ENCODE measurements around the gene TF. TPM values are rescaled to one million over a fixed set of nuclear protein-coding genes. Genes with fewer than 3 reads are reported as not detected.

The TF gene
- total and polyA plus RNA-seq, 10 of the 15 experiments (the other 5 are each of a cell fraction or from before 2014, with no cell fraction given), result under 0.01 to 8.9 (median 0.05) TPM; not detected in 1

GRCh38 chr3:133759740-133760305 is 13.6 kb downstream of the TF start:
- no peaks in the 10 kb centered on the region for H3K9me3 ChIP-seq (replicated peaks; ENCODE audit: control insufficient read depth, insufficient read depth, low read length)
- SMC1A ChIA-PET (ENCODE audit: uncharacterized antibody, unreplicated experiment), result interaction anchor here (0.6 kb wide), 1 partner anchor 49 kb away, joined by 3 read pairs; no protein-coding TSS in a partner anchor
- POLR2A ChIA-PET, result no interaction called here

More at GRCh38 chr3:133759740-133760305, 13.6 kb downstream of the TF start:
- H3K27me3 ChIP-seq (replicated peaks in 1 of 2; ENCODE audit: control insufficient read depth in 2 of 2, insufficient read depth in 2 of 2, low read length in 1 of 2), result peaks cover 2 to 6% of the 10 kb centered on the region in 2 experiments; a peak in 3 of 4 replicates
- TF ChIP-seq CHD2 (IDR thresholded peaks at IDR 0.05; ENCODE audit: borderline replicate concordance, low read depth, low read length), result no peak
- no peak for TF ChIP-seq YBX1 (IDR thresholded peaks at IDR 0.05)
- TF ChIP-seq, protein P1, sequence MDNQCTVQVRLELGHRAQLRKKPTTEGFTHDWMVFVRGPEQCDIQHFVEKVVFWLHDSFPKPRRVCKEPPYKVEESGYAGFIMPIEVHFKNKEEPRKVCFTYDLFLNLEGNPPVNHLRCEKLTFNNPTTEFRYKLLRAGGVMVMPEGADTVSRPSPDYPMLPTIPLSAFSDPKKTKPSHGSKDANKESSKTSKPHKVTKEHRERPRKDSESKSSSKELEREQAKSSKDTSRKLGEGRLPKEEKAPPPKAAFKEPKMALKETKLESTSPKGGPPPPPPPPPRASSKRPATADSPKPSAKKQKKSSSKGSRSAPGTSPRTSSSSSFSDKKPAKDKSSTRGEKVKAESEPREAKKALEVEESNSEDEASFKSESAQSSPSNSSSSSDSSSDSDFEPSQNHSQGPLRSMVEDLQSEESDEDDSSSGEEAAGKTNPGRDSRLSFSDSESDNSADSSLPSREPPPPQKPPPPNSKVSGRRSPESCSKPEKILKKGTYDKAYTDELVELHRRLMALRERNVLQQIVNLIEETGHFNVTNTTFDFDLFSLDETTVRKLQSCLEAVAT (IDR thresholded peaks at IDR 0.05), result no peak
- TF ChIP-seq POLR2A (IDR thresholded peaks at IDR 0.05; ENCODE audit: low read depth, low read length), result no peak
- TF ChIP-seq FOXK2 (IDR thresholded peaks at IDR 0.05), result no peak
- no peak for TF ChIP-seq CREM (IDR thresholded peaks at IDR 0.05; ENCODE audit: low read depth)
- TF ChIP-seq PRDM15 (CRISPR knock-in tag; IDR thresholded peaks at IDR 0.05), result no peak
- TF ChIP-seq, protein P2, sequence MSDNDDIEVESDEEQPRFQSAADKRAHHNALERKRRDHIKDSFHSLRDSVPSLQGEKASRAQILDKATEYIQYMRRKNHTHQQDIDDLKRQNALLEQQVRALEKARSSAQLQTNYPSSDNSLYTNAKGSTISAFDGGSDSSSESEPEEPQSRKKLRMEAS (IDR thresholded peaks at IDR 0.05; ENCODE audit: low read depth, low read length), result no peak
- TF ChIP-seq POU2F2 (IDR thresholded peaks at IDR 0.05; ENCODE audit: borderline replicate concordance, low read depth, low read length), result no peak
- no peak for TF ChIP-seq RAD51 (IDR thresholded peaks at IDR 0.05)
- no peak for TF ChIP-seq MEF2B (IDR thresholded peaks at IDR 0.05; ENCODE audit: partially characterized antibody, poor library complexity, severe bottlenecking)
- TF ChIP-seq NR2F1 (conservative IDR thresholded peaks at IDR 0.05), result no peak
- TF ChIP-seq MEF2A (IDR thresholded peaks at IDR 0.05; ENCODE audit: insufficient read depth, low read depth, low read length), result no peak
- TF ChIP-seq BMI1 (IDR thresholded peaks at IDR 0.05; ENCODE audit: borderline replicate concordance), result no peak
- no peak for TF ChIP-seq STAT1 (conservative IDR thresholded peaks at IDR 0.05)
- no peak for TF ChIP-seq IKZF2 (IDR thresholded peaks at IDR 0.05)
- no peak for TF ChIP-seq ZNF274 (IDR thresholded peaks at IDR 0.05; ENCODE audit: insufficient read depth, insufficient read length)
- TF ChIP-seq CEBPB (IDR thresholded peaks at IDR 0.05; ENCODE audit: borderline replicate concordance in 1 of 2, low read depth in 2 of 2, low read length in 2 of 2), result no peak
- in situ Hi-C loops (cut with MboI), result no loop called here
- H3K4me3 ChIP-seq, result no peak overlapping the region
- FAIRE-seq (no peak), DNase-seq (ENCODE audit: low read depth, low spot score) (no peak), ATAC-seq (no peak)
- H3K9ac ChIP-seq (ENCODE audit: control insufficient read depth, insufficient read depth, low read length), result no peak overlapping the region
- no peaks in the 10 kb centered on the region for H3K4me1 ChIP-seq (ENCODE audit: control insufficient read depth, insufficient read depth, low read length)
- H3K79me2 ChIP-seq (ENCODE audit: control insufficient read depth, insufficient read depth, low read length), result no peaks in the 10 kb centered on the region
- ChIA-PET CTCF (no interaction called here), RAD21 (ENCODE audit: unreplicated experiment) (no interaction called here)
- no peaks in the 10 kb centered on the region for H4K20me1 ChIP-seq (ENCODE audit: control insufficient read depth, insufficient read depth)
- no peak overlapping the region for H3K27ac ChIP-seq (ENCODE audit: control insufficient read depth, insufficient read depth)
- no TSS peak for BruUV-seq (replicated peaks)
- H2AFZ ChIP-seq (ENCODE audit: control insufficient read depth, low read depth, low read length), result no peak overlapping the region
- 16% methylated on average over 2 of the region's 2 CpGs for WGBS (ENCODE audit: insufficient coverage, insufficient replicate concordance, low lambda C conversion rate, missing lambda C conversion rate)
- H3K36me3 ChIP-seq (ENCODE audit: control insufficient read depth in 2 of 2, insufficient read depth in 2 of 2, low read length in 1 of 2), result no peaks in the 10 kb centered on the region
- H3K4me2 ChIP-seq (ENCODE audit: control insufficient read depth, insufficient read depth), result no peak overlapping the region
- intact Hi-C loops (cut with micrococcal nuclease; ENCODE audit: unreplicated experiment), result no loop called here

Data from GM12878 (cell line).